GM12878 (cell line): ENCODE data around the gene CACNB3. TPM values are rescaled to one million over a fixed set of nuclear protein-coding genes. Genes with fewer than 3 reads are reported as not detected.

Source experiments
- ATAC-seq: fragments of 200-7000 bp; cut with Tn5 transposase; 3 replicates; pipeline ENCODE4 v1.9.1; 2020; ENCODE audit warnings: mild to moderate bottlenecking, moderate library complexity
- BruUV-seq: library from RNA; stranded (reverse); fragments of 400-500 nt; replicated peaks from 2 replicates; lab custom pipeline; 2021; lab: Mats Ljungman, UMichigan
- CTCF ChIA-PET: fragments of 300-600 bp; sonication (Branson Sonifier 250); formaldehyde crosslinking; extraction: SDS; loops from one replicate; lab custom pipeline; 2021; ENCODE audit warnings: inconsistent platforms; lab: Yijun Ruan, JAX
- POLR2A ChIA-PET: fragments of 350-600 bp; formaldehyde crosslinking; extraction: SDS; loops from one replicate; lab custom pipeline; 2021; ENCODE audit warnings: inconsistent platforms; lab: Charles Lee
- RAD21 ChIA-PET: fragments of 300-600 bp; sonication (Branson Sonifier 250); formaldehyde crosslinking; loops from one replicate; lab custom pipeline; 2023; ENCODE audit warnings: antibody characterized with exemption; ENCODE audit not compliant: unreplicated experiment; lab: Charles Lee
- SMC1A ChIA-PET: fragments of 300-600 bp; sonication (Branson Sonifier 250); formaldehyde crosslinking; loops from one replicate; lab custom pipeline; 2023; ENCODE audit not compliant: unreplicated experiment, uncharacterized antibody; lab: Charles Lee
- DNase-seq: peaks from one replicate; pipeline ENCODE4 v3.0.0-alpha.2; 2011; ENCODE audit warnings: low read depth, low spot score
- FAIRE-seq: peaks from 3 replicates; lab custom pipeline; 2011; peaks lifted over from hg19 to GRCh38; lab: Jason Lieb, UNC
- H2AFZ ChIP-seq: 2 replicates; pipeline ENCODE4 v1.6.0; 2011; ENCODE audit warnings: low read depth, low read length, control low read depth; ENCODE audit not compliant: control insufficient read depth
- H3K27ac ChIP-seq: 2 replicates; pipeline ENCODE4 v1.5.1; 2011; ENCODE audit warnings: control low read depth; ENCODE audit not compliant: control insufficient read depth, insufficient read depth
- H3K27me3 ChIP-seq, 2 experiments: replicated peaks in 1 of 2; 2 replicates each; pipeline versions ENCODE4 v1.6.0 to v1.6.1; 2011; ENCODE audit warnings: low read length in 1 of 2; ENCODE audit not compliant: control insufficient read depth in 2 of 2, insufficient read depth in 2 of 2
- H3K36me3 ChIP-seq, 2 experiments: 2 replicates each; pipeline ENCODE4 v1.5.1; 2011; ENCODE audit warnings: low read length in 1 of 2; ENCODE audit not compliant: control insufficient read depth in 2 of 2, insufficient read depth in 2 of 2
- H3K4me1 ChIP-seq: 2 replicates; pipeline ENCODE4 v1.6.1; 2011; ENCODE audit warnings: mild to moderate bottlenecking, low read length, moderate library complexity, mixed read lengths; ENCODE audit not compliant: control insufficient read depth, insufficient read depth
- H3K4me2 ChIP-seq: 2 replicates; pipeline ENCODE4 v1.6.0; 2011; ENCODE audit warnings: control low read depth; ENCODE audit not compliant: control insufficient read depth, insufficient read depth
- H3K4me3 ChIP-seq: fragments of 200-600 bp; sonication (generic); 2 replicates; pipeline ENCODE4 v1.5.1; 2016
- H3K79me2 ChIP-seq: 2 replicates; pipeline ENCODE4 v1.6.0; 2011; ENCODE audit warnings: low read length; ENCODE audit not compliant: control insufficient read depth, insufficient read depth
- H3K9ac ChIP-seq: 2 replicates; pipeline ENCODE4 v1.8.0; 2011; ENCODE audit warnings: low read length, control low read depth, mixed read lengths; ENCODE audit not compliant: control insufficient read depth, insufficient read depth
- H3K9me3 ChIP-seq: replicated peaks from 3 replicates; pipeline ENCODE4 v1.5.1; 2011; ENCODE audit warnings: mild to moderate bottlenecking, low read length; ENCODE audit not compliant: control insufficient read depth, insufficient read depth
- H4K20me1 ChIP-seq: 2 replicates; pipeline ENCODE4 v1.6.0; 2011; ENCODE audit not compliant: control insufficient read depth, insufficient read depth
- FOS ChIP-seq: IDR thresholded peaks from 3 replicates; pipeline ENCODE4 v1.6.1; 2011; ENCODE audit warnings: borderline replicate concordance; ENCODE audit not compliant: insufficient read length; ENCODE audit errors: extremely low read depth
- FOXK2 ChIP-seq: fragments of 450-650 bp; IDR thresholded peaks from 2 replicates; pipeline ENCODE4 v1.6.1; 2017; ENCODE audit warnings: mild to moderate bottlenecking, moderate library complexity
- KAT2A ChIP-seq: conservative IDR thresholded peaks from 2 replicates; pipeline ENCODE4 v1.6.1; 2011; ENCODE audit warnings: low read depth, low read length; ENCODE audit not compliant: control insufficient read depth
- RFX5 ChIP-seq: IDR thresholded peaks from 2 replicates; pipeline ENCODE4 v1.6.1; 2011; ENCODE audit warnings: low read depth, low read length, improper control_type of control experiment
- SMC3 ChIP-seq: IDR thresholded peaks from 2 replicates; pipeline ENCODE4 v1.6.1; 2011; ENCODE audit warnings: low read length, improper control_type of control experiment, borderline replicate concordance
- SREBF1 ChIP-seq: IDR thresholded peaks from 2 replicates; pipeline ENCODE4 v1.6.1; 2012; ENCODE audit warnings: mild to moderate bottlenecking, low read length
- TCF3 ChIP-seq: IDR thresholded peaks from 2 replicates; pipeline ENCODE4 v1.6.1; 2012; ENCODE audit warnings: low read depth, mild to moderate bottlenecking, low read length, borderline replicate concordance; ENCODE audit not compliant: insufficient read depth
- ZNF207 ChIP-seq: fragments of 450-650 bp; IDR thresholded peaks from 2 replicates; pipeline ENCODE4 v1.6.1; 2014; ENCODE audit warnings: antibody characterized with exemption, mild to moderate bottlenecking, borderline replicate concordance
- ZNF622 ChIP-seq: fragments of 450-650 bp; IDR thresholded peaks from 2 replicates; pipeline ENCODE4 v1.6.1; 2017; ENCODE audit warnings: mild to moderate bottlenecking, inconsistent platforms
- WGBS: methylation state at CpG from one replicate; pipeline ENCODE4 v1.1.6; 2016; ENCODE audit warnings: low lambda C conversion rate; ENCODE audit not compliant: insufficient replicate concordance, insufficient coverage; ENCODE audit errors: missing lambda C conversion rate; 5-methylcytosine and 5-hydroxymethylcytosine counted together
- in situ Hi-C: fragments of 300-500 bp; cut with MboI; formaldehyde crosslinking; loops from 9 replicates; pipeline ENCODE4 v1.14.3; 2018; ENCODE audit warnings: mixed read lengths
- intact Hi-C: fragments of 100-400 bp; cut with micrococcal nuclease; formaldehyde crosslinking; loops from one replicate; pipeline ENCODE4 v1.14.2; 2022; ENCODE audit not compliant: unreplicated experiment
- polyA plus RNA-seq, 11 experiments: library from polyadenylated mRNA; depleted of rRNA in 4 of 11; unstranded in 6 of 11; stranded (reverse) in 5 of 11; fragments of >200 nt; fragmentation: Nextera tagmentation in 4 of 11; fragmentation: Illumina TruSeq in 1 of 11; extraction: Ambion mirVana in 4 of 11; extraction: Trizol in 1 of 11; gene quantifications; 1 replicate in 1 of 11; 2 replicates in 10 of 11; pipeline versions ENCODE4 v1.2.1 to v1.2.3, GENCODE V29; 2011 to 2016; ENCODE audit warnings: inconsistent platforms in 2 of 11, missing spikeins in 2 of 11, low read depth in 1 of 11
- total RNA-seq, 4 experiments: library from RNA; depleted of rRNA in 3 of 4; stranded (reverse); fragments of >200 nt in 3 of 4; fragmentation: Illumina TruSeq in 1 of 4; extraction: Trizol in 1 of 4; gene quantifications; 2 replicates each; pipeline versions ENCODE4 v1.2.1 to v1.2.3, GENCODE V29; 2013 to 2021
- TF ChIP-seq, protein P1 (sequence below): IDR thresholded peaks from 2 replicates; pipeline ENCODE4 v1.6.1; 2012; ENCODE audit warnings: low read length, inconsistent platforms
- TF ChIP-seq, protein P2 (sequence below): IDR thresholded peaks from 2 replicates; pipeline ENCODE4 v1.6.1; 2012; ENCODE audit warnings: low read depth, low read length, improper control_type of control experiment

Gene CACNB3
- total and polyA plus RNA-seq, 10 of the 15 experiments (the other 5 are each of a cell fraction or from before 2014, with no cell fraction given) = 0.78 to 5.0 (median 1.7) TPM

DNA sequence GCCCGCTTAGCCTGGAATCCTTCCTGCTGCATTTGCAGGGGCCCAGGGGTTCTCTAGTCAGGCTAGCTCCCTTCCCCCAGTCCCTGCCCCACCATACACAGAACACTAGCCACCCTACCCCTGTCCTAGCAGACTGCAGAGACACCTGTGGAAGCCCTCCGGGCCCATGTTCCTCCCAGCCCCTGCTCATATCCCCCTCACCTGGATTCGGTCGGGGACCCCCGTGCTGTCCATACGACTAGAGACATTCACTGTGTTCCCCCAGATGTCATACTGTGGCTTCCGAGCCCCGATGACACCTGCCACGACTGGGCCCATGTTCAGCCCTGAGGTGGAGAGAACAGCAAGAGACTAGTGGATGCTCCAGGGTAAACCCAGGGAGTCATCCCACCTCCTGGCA lies 49.6 kb upstream of the CACNB3 start:
- Histone ChIP-seq H3K79me2 (no peaks in the 10 kb centered on the region), H3K9ac (no peak overlapping the region), H3K9me3 (no peaks in the 10 kb centered on the region), H3K4me1 (peaks cover 21% of the 10 kb centered on the region), H3K36me3 (no peaks in the 10 kb centered on the region), H4K20me1 (no peaks in the 10 kb centered on the region), H3K4me2 (no peak overlapping the region)
- DNase-seq (no peak), ATAC-seq (no peak), FAIRE-seq (no peak)
- BruUV-seq = no TSS peak
- in situ Hi-C loops = no loop called here
- SMC1A ChIA-PET = interaction anchor here (0.7 to 3.3 kb wide), 6 partner anchors 11 to 26 kb away, joined by 3 to 11 read pairs (median 4); no protein-coding TSS in a partner anchor
- TF ChIP-seq SREBF1 (no peak), SMC3 (no peak), TCF3 (no peak), FOS (no peak), KAT2A (no peak), RFX5 (no peak), FOXK2 (no peak), ZNF622 (no peak), ZNF207 (no peak)
- TF ChIP-seq, protein P1, sequence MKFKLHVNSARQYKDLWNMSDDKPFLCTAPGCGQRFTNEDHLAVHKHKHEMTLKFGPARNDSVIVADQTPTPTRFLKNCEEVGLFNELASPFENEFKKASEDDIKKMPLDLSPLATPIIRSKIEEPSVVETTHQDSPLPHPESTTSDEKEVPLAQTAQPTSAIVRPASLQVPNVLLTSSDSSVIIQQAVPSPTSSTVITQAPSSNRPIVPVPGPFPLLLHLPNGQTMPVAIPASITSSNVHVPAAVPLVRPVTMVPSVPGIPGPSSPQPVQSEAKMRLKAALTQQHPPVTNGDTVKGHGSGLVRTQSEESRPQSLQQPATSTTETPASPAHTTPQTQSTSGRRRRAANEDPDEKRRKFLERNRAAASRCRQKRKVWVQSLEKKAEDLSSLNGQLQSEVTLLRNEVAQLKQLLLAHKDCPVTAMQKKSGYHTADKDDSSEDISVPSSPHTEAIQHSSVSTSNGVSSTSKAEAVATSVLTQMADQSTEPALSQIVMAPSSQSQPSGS = no peak
- TF ChIP-seq, protein P2, sequence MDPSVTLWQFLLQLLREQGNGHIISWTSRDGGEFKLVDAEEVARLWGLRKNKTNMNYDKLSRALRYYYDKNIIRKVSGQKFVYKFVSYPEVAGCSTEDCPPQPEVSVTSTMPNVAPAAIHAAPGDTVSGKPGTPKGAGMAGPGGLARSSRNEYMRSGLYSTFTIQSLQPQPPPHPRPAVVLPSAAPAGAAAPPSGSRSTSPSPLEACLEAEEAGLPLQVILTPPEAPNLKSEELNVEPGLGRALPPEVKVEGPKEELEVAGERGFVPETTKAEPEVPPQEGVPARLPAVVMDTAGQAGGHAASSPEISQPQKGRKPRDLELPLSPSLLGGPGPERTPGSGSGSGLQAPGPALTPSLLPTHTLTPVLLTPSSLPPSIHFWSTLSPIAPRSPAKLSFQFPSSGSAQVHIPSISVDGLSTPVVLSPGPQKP = no peak
- TF ChIP-seq, all 136 proteins: peak for 0
- RAD21 ChIA-PET = no interaction called here
- 38% methylated on average over 9 of the region's 9 CpGs for WGBS
- Histone ChIP-seq H3K27ac (no peak overlapping the region), H3K4me3 (no peak overlapping the region), H3K27me3 (no peaks in the 10 kb centered on the region), H2AFZ (no peak overlapping the region)
- intact Hi-C loops = no loop called here
- POLR2A ChIA-PET = interaction anchor here (0.6 kb wide), 1 partner anchor 14 kb away, joined by 3 read pairs; no protein-coding TSS in a partner anchor
- CTCF ChIA-PET = interaction anchor here (1.3 kb wide), 2 partner anchors 15 to 27 kb away, joined by 4 to 6 read pairs; no protein-coding TSS in a partner anchor
